Astrocyte (in vitro differentiated cells and primary cell): Measurements from ENCODE around the gene ANKRD34A. TPM values are rescaled to one million over a fixed set of nuclear protein-coding genes. Genes with fewer than 3 reads are reported as not detected.

Source experiments
- DNase-seq: peaks from one replicate; pipeline ENCODE4 v3.0.0-alpha.2; 2010; ENCODE audit warnings: low read depth
- FAIRE-seq: peaks from 2 replicates; lab custom pipeline; 2011; peaks lifted over from hg19 to GRCh38; lab: Jason Lieb, UNC
- H2AFZ ChIP-seq: 2 replicates; pipeline ENCODE4 v1.6.0; 2012; ENCODE audit warnings: low read depth, low read length, inconsistent platforms
- H3K27ac ChIP-seq: 2 replicates; pipeline ENCODE4 v1.5.1; 2011; ENCODE audit warnings: low read depth, low read length, inconsistent platforms
- H3K27me3 ChIP-seq: 2 replicates; pipeline ENCODE4 v1.6.0; 2011; ENCODE audit warnings: low read length, inconsistent platforms; ENCODE audit not compliant: insufficient read depth
- H3K36me3 ChIP-seq: 2 replicates; pipeline ENCODE4 v1.5.1; 2011; ENCODE audit warnings: low read length, inconsistent platforms; ENCODE audit not compliant: insufficient read depth
- H3K4me1 ChIP-seq: 2 replicates; pipeline ENCODE4 v1.5.1; 2011; ENCODE audit warnings: low read length, inconsistent platforms; ENCODE audit not compliant: insufficient read depth
- H3K4me2 ChIP-seq: 2 replicates; pipeline ENCODE4 v1.6.0; 2012; ENCODE audit warnings: low read length, inconsistent platforms
- H3K4me3 ChIP-seq: 2 replicates; pipeline ENCODE4 v1.5.1; 2011; ENCODE audit warnings: low read depth, mild to moderate bottlenecking, low read length, inconsistent platforms; ENCODE audit not compliant: insufficient read depth
- H3K79me2 ChIP-seq: 2 replicates; pipeline ENCODE4 v1.6.0; 2012; ENCODE audit warnings: mild to moderate bottlenecking, low read length, inconsistent platforms; ENCODE audit not compliant: insufficient read depth
- H3K9ac ChIP-seq: 2 replicates; pipeline ENCODE4 v1.6.0; 2012; ENCODE audit warnings: mild to moderate bottlenecking, low read length, inconsistent platforms
- H3K9me3 ChIP-seq: 2 replicates; pipeline ENCODE4 v1.5.1; 2012; ENCODE audit warnings: low read depth, mild to moderate bottlenecking, low read length, inconsistent platforms; ENCODE audit not compliant: insufficient read depth
- H4K20me1 ChIP-seq: 2 replicates; pipeline ENCODE4 v1.6.0; 2012; ENCODE audit warnings: low read length, inconsistent platforms; ENCODE audit not compliant: insufficient read depth
- H3K27ac Mint-ChIP-seq: one replicate; pipeline ENCODE4 v1.8.0; 2021; ENCODE audit warnings: mild to moderate bottlenecking, mixed read lengths; ENCODE audit not compliant: unreplicated experiment
- H3K27me3 Mint-ChIP-seq: one replicate; pipeline ENCODE4 v1.8.0; 2021; ENCODE audit warnings: low read depth, mixed read lengths; ENCODE audit not compliant: unreplicated experiment
- H3K36me3 Mint-ChIP-seq: one replicate; pipeline ENCODE4 v1.8.0; 2021; ENCODE audit warnings: low read depth, mixed read lengths; ENCODE audit not compliant: unreplicated experiment
- H3K4me1 Mint-ChIP-seq: one replicate; pipeline ENCODE4 v1.8.0; 2021; ENCODE audit warnings: low read depth, mixed read lengths; ENCODE audit not compliant: unreplicated experiment
- H3K4me3 Mint-ChIP-seq: one replicate; pipeline ENCODE4 v1.8.0; 2021; ENCODE audit warnings: mild to moderate bottlenecking, moderate library complexity, mixed read lengths; ENCODE audit not compliant: unreplicated experiment
- H3K9me3 Mint-ChIP-seq: one replicate; pipeline ENCODE4 v1.8.0; 2021; ENCODE audit warnings: mild to moderate bottlenecking, mixed read lengths; ENCODE audit not compliant: unreplicated experiment
- CTCF ChIP-seq: IDR thresholded peaks from 2 replicates; pipeline ENCODE4 v1.5.1; 2011; ENCODE audit warnings: low read depth, mild to moderate bottlenecking, inconsistent platforms, low read length, moderate library complexity; ENCODE audit not compliant: insufficient read depth
- EZH2 ChIP-seq: IDR thresholded peaks from 2 replicates; pipeline ENCODE4 v1.6.1; 2012; ENCODE audit warnings: mild to moderate bottlenecking, low read length, inconsistent platforms; ENCODE audit not compliant: insufficient read depth
- total RNA-seq: library from RNA; stranded (reverse); gene quantifications from 2 replicates; pipeline ENCODE4 v1.2.1, GENCODE V29; 2021

ANKRD34A gene
- total RNA-seq, 1 donor from 2014 or later: 5.8 TPM

- H3K79me2 ChIP-seq: peaks cover 28% of the 10 kb centered on the region
- no peaks in the 10 kb centered on the region for H3K27me3 ChIP-seq
- Mint-ChIP-seq H3K27me3 (no peaks in the 10 kb centered on the region), H3K4me1 (peaks cover 17% of the 10 kb centered on the region), H3K9me3 (no peaks in the 10 kb centered on the region), H3K36me3 (peaks cover 30% of the 10 kb centered on the region), H3K4me3 (peak overlapping the region; percentile 100), H3K27ac (peak overlapping the region; percentile 97)
- H3K9me3 ChIP-seq: no peaks in the 10 kb centered on the region
- H3K36me3 ChIP-seq: peaks cover 23% of the 10 kb centered on the region
- H3K4me1 ChIP-seq: peaks cover 20% of the 10 kb centered on the region
- H4K20me1 ChIP-seq: peaks cover 27% of the 10 kb centered on the region
- H3K9ac ChIP-seq: peak overlapping the region; percentile 89
- peak overlapping the region; percentile 98 for H3K4me3 ChIP-seq
- no peak for TF ChIP-seq EZH2
- TF ChIP-seq CTCF: no peak
- no peak for FAIRE-seq
- H3K27ac ChIP-seq: peak overlapping the region; percentile 43
- peak overlapping the region; percentile 51 for H2AFZ ChIP-seq
- no peak for DNase-seq
- H3K4me2 ChIP-seq: peak overlapping the region; percentile 96
Observed at GRCh38 chr1:145995964-145996432, 31.6 kb upstream of the ANKRD34A start.

- H3K9ac ChIP-seq: peak overlapping the region; percentile 89
- H3K36me3 Mint-ChIP-seq: peaks cover 30% of the 10 kb centered on the region
- H3K27ac Mint-ChIP-seq: peak overlapping the region; percentile 97
- H3K9me3 ChIP-seq: no peaks in the 10 kb centered on the region
- H3K27ac ChIP-seq: no peak overlapping the region
- no peak overlapping the region for H2AFZ ChIP-seq
- peaks cover 23% of the 10 kb centered on the region for H3K36me3 ChIP-seq
- H3K4me1 Mint-ChIP-seq: peaks cover 17% of the 10 kb centered on the region
- H3K27me3 Mint-ChIP-seq: no peaks in the 10 kb centered on the region
- no peaks in the 10 kb centered on the region for H3K9me3 Mint-ChIP-seq
- H3K27me3 ChIP-seq: no peaks in the 10 kb centered on the region
- TF ChIP-seq CTCF (no peak), EZH2 (no peak)
- H3K4me3 Mint-ChIP-seq: peak overlapping the region; percentile 100
- no peak for FAIRE-seq
- peaks cover 28% of the 10 kb centered on the region for H3K79me2 ChIP-seq
- peaks cover 20% of the 10 kb centered on the region for H3K4me1 ChIP-seq
- peak overlapping the region; percentile 98 for H3K4me3 ChIP-seq
- DNase-seq: no peak
- peaks cover 27% of the 10 kb centered on the region for H4K20me1 ChIP-seq
- H3K4me2 ChIP-seq: peak overlapping the region; percentile 96
Observed at GRCh38 chr1:145995148-145995881, 30.9 kb upstream of the ANKRD34A start.
